Measurements from ENCODE around the gene PACSIN2.

Gene PACSIN2

GRCh38 chr22:42855721-42856120, 159.2 kb downstream of the PACSIN2 start:
- DNase-seq, result no peak

- DNase-seq, result no peak
Observed at GRCh38 chr22:42855211-42855610, 159.7 kb downstream of the PACSIN2 start.

- no peak for DNase-seq
Observed at GRCh38 chr22:42848941-42849550, 165.9 kb downstream of the PACSIN2 start.

- no peak for DNase-seq
Observed at GRCh38 chr22:42847110-42847509, 167.8 kb downstream of the PACSIN2 start.

GRCh38 chr22:42844756-42845155, 170.2 kb downstream of the PACSIN2 start:
- DNase-seq, result no peak

GRCh38 chr22:42842658-42843370, 172.1 kb downstream of the PACSIN2 start:
- DNase-seq, result no peak

GRCh38 chr22:42841444-42841843, 173.5 kb downstream of the PACSIN2 start:
- DNase-seq, result no peak

- DNase-seq, result no peak
Observed at GRCh38 chr22:42837556-42837955, 177.4 kb downstream of the PACSIN2 start.

- no peak for DNase-seq
Observed at GRCh38 chr22:42836026-42836425, 178.9 kb downstream of the PACSIN2 start.

GRCh38 chr22:42834177-42834949, 180.6 kb downstream of the PACSIN2 start:
- peak; percentile 30 for DNase-seq

GRCh38 chr22:42833104-42833503, 181.8 kb downstream of the PACSIN2 start:
- DNase-seq, result peak; percentile 11

- no peak for DNase-seq
Observed at GRCh38 chr22:42831712-42832111, 183.2 kb downstream of the PACSIN2 start.

GRCh38 chr22:42830161-42830560, 184.8 kb downstream of the PACSIN2 start:
- DNase-seq, result no peak

GRCh38 chr22:42829302-42829701, 185.6 kb downstream of the PACSIN2 start:
- no peak for DNase-seq

GRCh38 chr22:42825796-42826195, 189.2 kb downstream of the PACSIN2 start:
- no peak for DNase-seq

GRCh38 chr22:42821386-42821785, 193.6 kb downstream of the PACSIN2 start:
- no peak for DNase-seq

- peak; percentile 12 for DNase-seq
Observed at GRCh38 chr22:42820045-42820763, 194.7 kb downstream of the PACSIN2 start.
